ENCODE data around the gene TUNAR.

TUNAR gene

DNA sequence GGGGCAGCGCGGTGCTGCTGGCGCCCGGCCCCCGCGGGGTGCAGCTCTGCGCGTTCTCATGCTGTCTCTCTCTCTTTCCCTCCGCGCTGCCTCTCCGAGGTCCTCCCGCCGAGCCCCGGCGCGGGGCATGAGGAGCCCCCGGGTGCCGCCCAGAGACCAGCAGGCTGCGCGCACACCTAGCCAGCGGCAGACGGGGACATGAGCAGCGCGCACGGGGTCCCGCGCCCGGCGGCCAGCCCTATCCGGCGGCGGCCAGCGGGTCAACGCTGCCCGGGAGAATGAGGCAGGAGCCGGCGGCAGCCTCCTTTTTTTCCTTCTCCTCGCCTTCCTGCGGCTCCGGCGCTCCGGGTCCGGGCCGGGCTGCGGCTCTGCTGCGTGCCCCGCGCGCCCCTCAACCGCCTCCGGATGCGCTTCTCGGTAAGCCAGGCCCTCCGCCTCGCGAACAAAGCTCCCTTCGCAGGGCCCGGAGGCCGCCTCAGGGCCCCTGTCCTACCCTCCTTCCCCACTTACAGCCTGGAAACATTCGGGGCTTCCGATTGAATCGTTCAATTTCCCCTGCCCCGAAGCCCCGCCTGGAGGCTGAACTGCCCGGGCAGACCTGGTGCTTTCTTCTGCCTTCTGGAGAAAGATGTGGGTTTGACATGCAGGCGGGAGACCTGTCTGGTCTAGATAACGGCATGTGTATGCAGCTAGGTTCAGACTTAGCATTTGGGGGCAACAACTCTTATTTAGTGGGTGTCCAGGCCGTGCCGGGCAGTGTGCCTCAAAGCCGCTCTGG lies at the start of gene TUNAR:
TSS of gene TUNAR (plus strand) at position 72 of the 778 bp plus-strand sequence.
- DNase-seq (ENCODE audit: low read depth, low spot score): no peak
- no peak within 1 kb of the TSS for H3K27ac ChIP-seq

DNA sequence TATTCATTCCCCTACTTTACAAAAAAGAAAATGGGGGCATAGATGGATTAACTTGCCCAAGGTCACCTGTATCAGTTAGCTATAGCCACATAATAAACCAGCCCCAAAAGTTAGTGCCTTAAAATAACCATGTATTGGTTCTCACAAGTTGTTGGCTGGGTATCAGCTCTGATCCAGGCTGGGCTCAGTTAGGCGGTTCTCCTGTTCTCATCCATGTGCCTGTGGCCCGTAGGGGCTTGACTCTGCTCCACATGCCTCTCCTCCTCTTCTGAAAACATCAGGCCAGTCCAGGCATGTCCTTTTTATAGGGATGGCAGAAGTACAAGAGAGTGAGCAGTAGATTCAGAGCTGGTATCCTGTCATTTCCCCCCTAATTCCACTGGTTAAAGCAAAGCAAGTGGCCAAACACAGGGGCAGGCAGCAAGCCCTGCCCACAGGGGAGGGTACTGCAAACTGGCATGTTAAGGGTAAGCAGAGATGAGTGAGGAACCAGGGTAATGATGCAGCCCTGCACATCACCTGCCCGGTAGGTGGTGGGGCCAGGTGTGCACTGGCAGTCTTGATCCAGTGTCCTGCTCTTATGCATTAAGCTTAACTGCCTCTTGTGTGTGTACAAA lies 47.9 kb upstream of the TUNAR start:
- no peak for DNase-seq (ENCODE audit: low read depth, low spot score)
- no peak overlapping the region for H3K27ac ChIP-seq

DNA sequence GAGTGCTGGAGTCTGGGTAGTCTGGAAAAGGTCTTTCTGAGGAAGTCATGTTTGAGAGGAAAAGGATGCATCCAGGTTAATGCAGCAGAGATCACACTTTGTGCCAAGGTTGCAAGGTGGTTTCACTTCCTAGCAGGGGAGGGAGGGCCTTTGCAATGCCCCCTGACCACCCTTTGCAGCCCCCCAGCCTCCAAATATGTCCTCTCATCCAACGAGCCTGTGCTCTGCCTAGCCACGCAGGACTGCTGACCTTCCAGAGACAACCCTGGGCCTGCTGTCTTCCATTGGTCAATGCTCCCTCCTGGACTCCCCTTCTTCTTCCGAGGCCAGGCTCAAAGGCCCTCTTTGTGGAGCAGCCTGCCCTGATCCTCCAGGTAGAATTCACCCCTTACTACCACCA lies 47.3 kb upstream of the TUNAR start:
- DNase-seq (ENCODE audit: low read depth, low spot score): no peak

DNA sequence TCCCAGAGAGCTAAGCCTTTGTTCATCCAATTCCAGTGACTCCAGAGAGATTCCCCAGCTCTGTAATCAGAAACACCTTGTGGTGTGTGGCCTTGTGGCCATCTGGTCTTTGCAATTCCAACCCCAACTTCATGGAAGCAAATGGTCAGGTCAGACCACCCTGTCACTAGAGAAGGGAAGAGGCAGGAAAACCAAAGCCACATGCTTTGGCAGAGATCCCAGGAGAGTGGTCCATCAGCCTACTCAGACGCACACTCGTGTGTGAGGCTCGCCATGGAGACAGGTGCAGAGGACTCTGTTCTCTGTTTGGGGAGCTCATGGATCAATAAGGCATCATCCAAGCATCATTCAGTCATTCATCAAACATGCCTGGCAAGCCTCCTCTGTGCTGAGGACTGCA lies 46.2 kb upstream of the TUNAR start:
- H3K27ac ChIP-seq: no peak overlapping the region
- DNase-seq (ENCODE audit: low read depth, low spot score): no peak

More for the DNA sequence above, 47.3 kb upstream of the TUNAR start:
- H3K27ac ChIP-seq: no peak overlapping the region

DNA sequence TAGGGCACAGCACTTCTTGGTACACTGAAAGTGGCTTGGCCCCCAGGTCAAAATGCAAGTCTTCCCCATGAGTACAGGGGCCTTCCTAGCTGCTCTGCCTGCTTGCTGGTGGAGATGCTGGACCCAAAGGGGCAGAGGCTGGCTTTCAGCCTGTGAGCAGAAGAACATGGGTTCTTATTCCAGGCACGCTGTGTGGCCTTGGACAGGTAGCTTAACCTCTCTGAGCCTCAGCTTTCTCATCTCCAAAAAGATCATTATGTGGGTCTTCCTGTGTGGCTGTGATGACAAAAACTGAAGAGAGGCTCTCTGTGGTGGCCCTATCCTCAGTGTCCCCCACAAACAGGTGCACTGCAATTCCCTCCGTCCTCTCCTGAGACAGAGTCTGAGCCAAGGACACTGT lies 45.6 kb upstream of the TUNAR start:
- no peak for DNase-seq (ENCODE audit: low read depth, low spot score)
- no peak overlapping the region for H3K27ac ChIP-seq

DNA sequence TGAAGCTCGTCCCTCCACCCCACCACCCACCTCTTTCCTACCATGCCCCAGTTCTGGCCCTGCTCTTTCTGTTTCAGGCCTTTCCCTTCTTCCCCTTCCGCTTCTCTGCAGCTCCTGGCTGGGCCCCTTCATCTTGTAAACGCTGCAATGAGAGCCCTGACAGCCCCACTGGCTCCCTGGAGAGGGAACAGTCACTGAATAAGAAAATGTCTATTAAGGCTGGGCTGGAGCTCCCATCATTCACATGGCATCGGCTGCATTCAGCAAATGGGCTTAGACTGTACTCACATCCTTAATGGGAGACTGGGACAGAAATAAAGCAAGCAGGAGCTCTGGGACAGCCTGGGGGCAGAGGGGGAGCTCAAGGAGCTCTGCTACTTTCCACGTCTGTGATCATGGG lies 45.2 kb upstream of the TUNAR start:
- DNase-seq (ENCODE audit: low read depth, low spot score): no peak
- no peak overlapping the region for H3K27ac ChIP-seq

DNA sequence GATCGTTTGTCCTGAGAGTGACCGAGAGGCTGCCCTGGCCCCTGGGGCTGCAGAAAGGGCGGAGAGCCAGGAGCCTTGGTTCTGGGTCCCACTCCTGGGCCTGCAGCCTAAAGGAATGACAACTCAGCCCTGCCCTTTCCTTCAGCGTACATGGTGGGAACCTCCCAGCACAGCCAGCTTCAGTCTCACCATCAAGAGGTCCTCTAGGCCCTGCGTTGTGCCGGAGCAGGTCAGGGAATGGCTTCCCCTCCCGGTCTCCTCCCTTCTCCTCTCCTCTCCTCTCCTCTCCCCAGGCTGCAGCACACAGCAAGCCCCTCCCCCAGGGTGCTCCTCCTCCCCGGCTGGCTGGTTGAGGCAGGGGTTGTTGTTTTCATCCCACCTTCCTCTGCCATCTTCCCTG lies 44.6 kb upstream of the TUNAR start:
- no peak for DNase-seq (ENCODE audit: low read depth, low spot score)

DNA sequence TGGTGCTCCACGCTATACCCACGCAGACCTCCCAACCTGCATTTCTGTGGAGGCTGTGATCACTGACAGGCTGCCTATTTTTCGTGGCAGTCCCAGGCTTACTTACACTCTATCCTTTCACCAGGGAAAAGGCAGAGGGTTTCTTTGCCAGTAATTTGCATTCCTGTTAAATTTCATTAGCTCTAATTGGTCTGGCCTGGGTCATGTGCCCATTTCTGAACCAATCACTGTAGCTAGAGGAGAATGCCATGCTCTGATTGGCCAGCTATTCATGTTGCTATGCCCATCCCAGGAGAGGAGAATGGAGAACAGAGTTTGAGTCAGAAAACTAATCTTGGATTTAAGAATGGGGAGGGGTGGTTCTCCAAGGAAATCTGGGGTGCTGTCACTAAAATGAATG lies 43.2 kb upstream of the TUNAR start:
- DNase-seq (ENCODE audit: low read depth, low spot score): no peak

More for the DNA sequence above, 44.6 kb upstream of the TUNAR start:
- no peak overlapping the region for H3K27ac ChIP-seq

DNA sequence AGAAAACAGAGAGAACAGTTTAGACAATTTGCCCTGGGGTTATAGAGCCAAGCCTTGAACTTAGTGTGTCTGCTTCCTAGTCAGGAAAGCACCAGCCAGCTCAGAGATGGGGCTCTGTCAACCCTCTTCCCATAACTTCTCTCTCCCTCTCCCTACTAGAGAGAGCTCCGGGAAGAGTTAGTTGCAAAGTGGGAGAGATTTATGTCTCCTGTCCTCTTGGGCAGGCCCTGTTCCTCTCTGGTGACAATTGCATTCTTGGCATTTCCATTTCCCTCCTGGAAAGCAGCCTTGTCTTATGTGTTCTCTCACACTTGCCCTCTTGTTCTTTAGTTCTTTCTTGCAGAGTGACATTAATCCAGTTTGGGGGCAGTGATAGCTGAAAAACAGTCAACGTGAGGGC lies 42.1 kb upstream of the TUNAR start:
- H3K27ac ChIP-seq: no peak overlapping the region

More for the DNA sequence above, 43.2 kb upstream of the TUNAR start:
- no peak overlapping the region for H3K27ac ChIP-seq

DNA sequence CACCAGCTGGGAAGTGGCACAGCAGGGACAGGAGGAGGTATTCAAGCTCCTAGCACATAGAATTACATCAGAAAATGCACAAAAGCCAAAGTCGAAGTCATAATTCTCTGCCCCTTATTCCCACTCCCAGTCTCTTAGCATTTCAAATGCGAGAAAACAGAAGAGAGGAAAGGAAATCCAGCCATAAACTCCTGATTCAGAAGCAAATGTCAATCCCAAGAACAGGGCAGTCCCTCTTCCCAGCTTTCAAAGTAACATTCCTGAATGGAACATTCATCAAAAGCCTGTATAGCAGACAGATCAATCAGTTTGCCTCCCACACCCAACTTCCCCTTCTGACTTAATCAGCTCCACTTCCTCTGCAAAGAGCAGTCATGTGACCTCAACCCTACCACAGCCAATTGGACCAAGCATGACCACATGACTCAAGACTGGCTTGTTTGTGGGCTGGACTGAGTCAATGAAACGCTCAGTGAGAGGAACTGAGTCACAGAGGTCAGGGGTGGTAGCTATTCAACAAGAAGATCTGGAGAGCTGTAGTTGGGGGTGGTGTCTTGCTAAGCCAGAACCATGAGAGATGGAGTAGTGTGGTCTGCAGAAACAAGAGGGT lies 41.4 kb upstream of the TUNAR start:
- DNase-seq (ENCODE audit: low read depth, low spot score): no peak
- H3K27ac ChIP-seq: no peak overlapping the region

More for the DNA sequence above, 42.1 kb upstream of the TUNAR start:
- no peak for DNase-seq (ENCODE audit: low read depth, low spot score)

DNA sequence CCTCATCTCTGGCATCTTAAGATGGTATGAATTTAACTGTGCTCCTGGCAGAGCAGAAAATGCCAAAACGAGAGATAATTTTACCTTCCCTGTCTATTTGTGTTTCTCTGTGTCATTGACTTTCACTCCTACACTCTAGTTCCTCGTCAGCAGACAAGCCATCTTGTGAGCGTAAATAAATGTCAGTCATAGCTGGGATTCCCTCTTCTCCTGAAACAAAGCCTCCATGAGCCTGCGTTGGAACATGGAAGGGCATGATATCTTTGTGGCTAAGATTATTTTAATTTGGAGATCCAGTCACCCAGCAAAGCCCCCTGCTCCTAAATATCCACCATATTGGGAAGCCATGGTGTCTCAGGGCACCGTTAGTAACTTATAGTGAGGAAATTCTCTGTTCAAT lies 37.8 kb upstream of the TUNAR start:
- H3K27ac ChIP-seq: no peak overlapping the region
- no peak for DNase-seq (ENCODE audit: low read depth, low spot score)

DNA sequence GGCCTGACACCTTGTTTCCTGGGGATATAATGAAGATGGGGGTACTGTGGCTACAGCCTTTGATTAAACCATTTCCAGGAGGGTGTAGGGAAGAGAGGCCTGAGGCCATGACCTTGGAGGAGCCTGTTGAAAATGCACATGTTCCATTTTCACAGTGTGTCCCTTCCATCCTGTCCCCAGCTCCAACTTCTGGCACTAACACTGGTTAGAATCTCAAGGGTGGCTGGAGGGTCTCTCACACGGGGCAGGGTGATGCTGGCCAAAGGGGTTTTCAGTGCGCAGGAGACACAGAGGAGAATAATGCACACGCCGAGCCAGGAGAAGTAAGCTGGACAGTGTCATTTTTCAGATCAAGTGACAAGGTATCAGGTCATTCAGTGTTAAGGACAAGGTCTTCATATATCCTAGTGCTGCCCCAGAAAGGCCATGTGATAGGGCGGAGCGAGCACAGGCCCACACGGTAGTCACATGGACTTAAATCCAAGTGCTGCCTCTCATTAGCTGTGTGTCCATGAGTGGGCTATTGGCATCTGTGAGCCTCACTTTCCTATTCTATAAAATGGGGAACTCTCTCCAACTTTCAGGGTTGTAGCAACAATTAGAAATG lies 36.4 kb upstream of the TUNAR start:
- no peak for DNase-seq (ENCODE audit: low read depth, low spot score)
- H3K27ac ChIP-seq: no peak overlapping the region

DNA sequence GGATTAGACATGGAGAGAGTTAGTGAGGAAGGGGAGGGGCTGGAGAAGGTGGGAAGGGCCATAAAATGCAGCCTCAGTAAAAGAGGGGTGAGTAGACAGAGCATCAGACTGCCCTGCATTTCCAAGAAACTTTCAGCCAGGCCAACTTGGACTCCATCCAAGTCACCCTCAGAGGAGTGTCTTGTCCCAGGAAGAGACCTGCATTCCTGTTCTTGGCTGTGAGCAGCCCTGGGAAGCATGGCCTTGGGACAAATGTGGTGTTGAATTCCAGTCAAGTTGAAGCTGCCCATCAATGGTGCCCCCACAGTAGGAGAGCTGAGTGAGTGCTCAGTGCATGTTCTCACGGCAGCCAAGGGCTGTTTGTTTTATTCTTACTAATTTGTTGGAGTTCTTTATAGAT lies 35.0 kb upstream of the TUNAR start:
- no peak for DNase-seq (ENCODE audit: low read depth, low spot score)
- no peak overlapping the region for H3K27ac ChIP-seq

DNA sequence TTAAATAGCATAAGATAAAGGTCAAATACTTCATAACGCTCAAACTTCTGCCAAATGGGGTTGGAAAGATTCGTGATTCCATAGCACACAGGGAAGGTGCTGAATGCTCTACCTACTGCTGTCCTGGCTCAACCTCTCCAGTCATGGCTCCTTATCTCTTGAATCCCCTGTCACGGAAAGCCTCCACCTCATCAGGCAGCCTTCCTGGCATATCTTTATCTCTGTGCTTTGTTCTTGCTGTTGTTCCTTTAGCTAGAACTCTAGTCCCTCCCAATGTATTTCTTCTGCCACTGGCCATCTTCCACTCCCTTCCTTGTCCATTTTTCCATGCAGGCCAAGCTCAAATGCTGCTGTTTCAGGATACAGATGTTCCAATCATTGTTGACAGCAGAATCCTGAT lies 26.9 kb upstream of the TUNAR start:
- DNase-seq (ENCODE audit: low read depth, low spot score): no peak

DNA sequence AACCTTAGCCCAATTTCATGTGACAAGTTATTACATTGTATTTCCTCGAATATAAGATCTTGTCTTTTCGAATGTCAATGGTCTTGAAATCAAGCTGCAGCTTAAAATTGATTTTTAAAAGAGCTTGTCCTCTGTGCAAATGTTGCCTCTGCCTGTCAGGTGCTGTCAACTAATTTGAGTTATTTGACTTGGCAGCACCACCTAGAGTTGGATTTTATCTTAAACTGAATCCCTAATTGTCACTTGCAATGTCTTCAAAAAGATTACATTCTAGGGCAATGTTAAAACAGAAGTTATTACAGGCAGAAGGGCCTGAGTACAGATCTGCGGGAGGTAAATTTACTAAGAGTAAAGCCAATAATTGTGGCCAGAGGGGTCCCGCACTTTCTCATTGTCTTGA lies 26.2 kb upstream of the TUNAR start:
- H3K27ac ChIP-seq: no peak overlapping the region
- no peak for DNase-seq (ENCODE audit: low read depth, low spot score)

More for the DNA sequence above, 26.9 kb upstream of the TUNAR start:
- no peak overlapping the region for H3K27ac ChIP-seq

DNA sequence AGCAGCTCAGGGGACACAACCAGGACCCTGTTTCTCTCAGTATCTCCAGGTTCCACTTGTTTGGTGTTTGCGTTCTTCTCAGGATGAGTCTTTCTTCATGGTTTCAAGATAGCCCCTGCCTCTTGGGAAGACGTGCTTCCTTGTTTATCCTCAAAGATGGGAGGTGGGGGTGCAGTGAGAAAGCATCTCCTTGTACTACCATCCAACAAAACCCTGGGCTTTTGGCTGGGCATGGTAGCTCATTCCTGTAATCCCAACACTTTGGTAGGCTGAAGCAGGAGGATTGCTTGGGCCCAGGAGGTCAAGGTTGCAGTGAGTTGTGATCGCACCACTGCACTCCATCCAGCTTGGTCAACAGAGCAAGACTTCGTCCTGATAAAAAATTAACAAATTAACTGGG lies 21.0 kb upstream of the TUNAR start:
- H3K27ac ChIP-seq: no peak overlapping the region
- DNase-seq (ENCODE audit: low read depth, low spot score): no peak

DNA sequence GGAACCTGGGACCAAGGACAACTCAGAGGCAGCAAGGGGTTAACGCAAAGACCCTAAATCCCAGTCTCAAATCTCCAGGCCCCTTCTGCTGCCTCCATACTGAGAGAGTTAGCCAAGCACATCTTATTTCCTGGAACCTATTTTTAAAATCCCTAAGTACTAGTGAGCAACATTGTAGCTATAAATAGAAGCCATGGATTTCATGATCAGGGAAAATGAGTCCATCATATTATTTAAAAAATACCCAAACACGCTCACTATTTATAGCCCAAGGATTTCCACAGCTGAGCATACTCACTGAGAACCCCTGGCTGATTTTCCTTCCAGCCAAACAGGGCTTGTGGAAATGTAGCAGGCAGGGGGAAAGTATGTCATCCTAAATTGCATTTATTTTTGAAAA lies 19.4 kb upstream of the TUNAR start:
- no peak overlapping the region for H3K27ac ChIP-seq
- no peak for DNase-seq (ENCODE audit: low read depth, low spot score)

DNA sequence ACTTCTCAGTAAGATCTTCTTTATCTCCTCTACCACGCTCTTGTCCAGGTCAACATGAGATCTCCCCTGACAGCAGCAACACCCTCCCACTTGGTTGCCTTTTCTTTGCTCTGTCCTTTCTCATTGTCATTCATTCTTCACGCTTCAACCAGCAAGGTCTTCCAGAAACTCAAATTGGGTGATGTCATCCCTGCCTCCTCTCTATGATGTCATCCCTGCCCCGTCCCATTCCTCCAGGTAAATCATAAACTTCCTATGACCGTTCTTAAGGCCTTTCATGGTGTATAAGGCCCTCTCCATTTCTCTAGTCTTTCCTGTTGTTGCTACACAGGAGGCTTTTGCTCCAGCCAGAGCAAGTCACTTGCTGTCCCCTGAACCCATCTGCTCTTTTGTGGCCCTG lies 17.7 kb upstream of the TUNAR start:
- no peak overlapping the region for H3K27ac ChIP-seq
- DNase-seq (ENCODE audit: low read depth, low spot score): no peak

DNA sequence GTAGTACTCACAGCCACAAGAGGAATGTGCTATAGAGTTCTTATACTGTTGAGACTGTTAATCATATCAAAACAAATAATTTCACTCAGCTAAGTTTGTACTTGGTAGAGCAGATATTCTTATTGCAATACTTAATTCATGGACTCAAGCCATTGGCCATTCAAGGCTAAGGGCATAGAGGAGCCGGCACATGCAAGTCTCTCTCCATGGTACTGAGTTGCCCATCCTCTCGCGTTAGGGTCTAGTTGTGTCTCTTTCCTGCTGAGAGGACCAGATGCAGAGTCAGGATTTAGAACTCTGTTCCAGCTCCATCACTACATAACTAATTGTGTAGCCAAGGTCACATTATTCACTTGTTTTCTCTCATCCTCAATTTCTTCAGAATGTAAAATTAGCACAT lies 14.4 kb upstream of the TUNAR start:
- no peak for DNase-seq (ENCODE audit: low read depth, low spot score)

DNA sequence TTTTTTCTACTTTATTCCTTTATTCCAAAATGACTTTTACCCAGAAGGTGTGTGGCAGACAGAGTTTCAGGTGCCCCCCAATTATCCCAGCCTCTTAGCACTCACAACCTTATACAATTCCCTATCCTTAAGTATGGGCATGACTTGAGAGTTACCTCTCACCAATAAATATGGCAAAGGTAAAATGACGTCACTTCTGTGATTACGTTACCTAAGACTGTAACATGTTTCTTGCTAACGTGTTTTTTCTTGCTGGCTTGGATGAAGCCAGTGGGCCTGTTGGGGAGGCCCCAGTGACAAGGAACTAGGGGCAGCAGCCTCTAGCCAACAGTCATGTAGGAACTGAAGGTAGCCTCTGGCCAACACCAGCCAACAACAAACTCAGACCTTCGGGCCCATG lies 13.3 kb upstream of the TUNAR start:
- no peak overlapping the region for H3K27ac ChIP-seq
- DNase-seq (ENCODE audit: low read depth, low spot score): no peak

More for the DNA sequence above, 14.4 kb upstream of the TUNAR start:
- H3K27ac ChIP-seq: no peak overlapping the region

DNA sequence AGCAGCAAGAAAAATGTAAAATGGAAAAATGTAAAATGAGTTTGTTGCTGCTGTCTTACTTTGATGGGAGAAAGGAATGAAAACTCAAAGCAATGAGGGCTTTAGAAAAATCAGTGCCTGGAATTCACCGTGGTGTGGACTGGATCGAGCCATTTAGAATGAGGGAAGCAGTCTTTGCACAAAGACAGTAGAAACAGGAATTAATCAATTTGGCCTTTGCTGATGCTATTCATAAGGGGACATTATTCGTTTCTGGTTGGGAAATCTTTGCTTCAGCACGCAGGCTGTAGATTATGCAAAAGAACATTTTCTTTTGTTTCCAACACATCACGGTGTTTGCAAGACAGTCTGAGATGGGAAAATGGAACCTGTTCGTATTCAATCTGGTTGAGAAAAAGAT lies 6.9 kb upstream of the TUNAR start:
- no peak overlapping the region for H3K27ac ChIP-seq
- DNase-seq (ENCODE audit: low read depth, low spot score): no peak
